ENCODE data around the gene YIPF6.

DNA sequence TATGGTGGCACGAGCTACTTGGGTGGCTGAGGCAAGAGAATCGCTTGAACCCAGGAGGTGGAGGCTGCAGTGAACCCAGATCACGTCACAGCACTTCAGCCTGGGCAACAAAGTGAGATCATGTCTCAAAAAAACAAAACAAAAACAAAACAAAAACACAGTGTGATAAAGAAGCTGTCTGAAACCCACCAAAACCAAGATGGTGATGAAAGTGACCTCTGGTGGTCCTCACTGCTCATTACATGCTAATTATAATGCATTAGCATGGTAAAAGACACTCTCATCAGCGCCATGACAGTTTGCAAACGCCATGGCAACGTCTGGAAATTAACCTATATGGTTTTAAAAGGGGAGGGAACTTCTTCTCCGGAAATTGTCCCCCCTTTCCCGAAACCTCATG lies 36.2 kb upstream of the YIPF6 start:
- TF ChIP-seq, protein P1, sequence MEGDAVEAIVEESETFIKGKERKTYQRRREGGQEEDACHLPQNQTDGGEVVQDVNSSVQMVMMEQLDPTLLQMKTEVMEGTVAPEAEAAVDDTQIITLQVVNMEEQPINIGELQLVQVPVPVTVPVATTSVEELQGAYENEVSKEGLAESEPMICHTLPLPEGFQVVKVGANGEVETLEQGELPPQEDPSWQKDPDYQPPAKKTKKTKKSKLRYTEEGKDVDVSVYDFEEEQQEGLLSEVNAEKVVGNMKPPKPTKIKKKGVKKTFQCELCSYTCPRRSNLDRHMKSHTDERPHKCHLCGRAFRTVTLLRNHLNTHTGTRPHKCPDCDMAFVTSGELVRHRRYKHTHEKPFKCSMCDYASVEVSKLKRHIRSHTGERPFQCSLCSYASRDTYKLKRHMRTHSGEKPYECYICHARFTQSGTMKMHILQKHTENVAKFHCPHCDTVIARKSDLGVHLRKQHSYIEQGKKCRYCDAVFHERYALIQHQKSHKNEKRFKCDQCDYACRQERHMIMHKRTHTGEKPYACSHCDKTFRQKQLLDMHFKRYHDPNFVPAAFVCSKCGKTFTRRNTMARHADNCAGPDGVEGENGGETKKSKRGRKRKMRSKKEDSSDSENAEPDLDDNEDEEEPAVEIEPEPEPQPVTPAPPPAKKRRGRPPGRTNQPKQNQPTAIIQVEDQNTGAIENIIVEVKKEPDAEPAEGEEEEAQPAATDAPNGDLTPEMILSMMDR (IDR thresholded peaks at IDR 0.05), result peak in 3 of 4 experiments; percentile 32 to 54 (median 45)
- TF ChIP-seq POLR2A (IDR thresholded peaks at IDR 0.05) (no peak), POLR2AphosphoS5 (IDR thresholded peaks at IDR 0.05) (no peak)
